Astrocyte (in vitro differentiated cells and primary cell): ENCODE data around the gene ID1.

Source experiments
- EZH2 ChIP-seq: IDR thresholded peaks from 2 replicates; pipeline ENCODE4 v1.6.1; 2012; ENCODE audit warnings: mild to moderate bottlenecking, low read length, inconsistent platforms; ENCODE audit not compliant: insufficient read depth
- TF ChIP-seq, protein P1 (sequence below): IDR thresholded peaks from 2 replicates; pipeline ENCODE4 v1.5.1; 2011; ENCODE audit warnings: low read depth, mild to moderate bottlenecking, inconsistent platforms, low read length, moderate library complexity; ENCODE audit not compliant: insufficient read depth

DNA sequence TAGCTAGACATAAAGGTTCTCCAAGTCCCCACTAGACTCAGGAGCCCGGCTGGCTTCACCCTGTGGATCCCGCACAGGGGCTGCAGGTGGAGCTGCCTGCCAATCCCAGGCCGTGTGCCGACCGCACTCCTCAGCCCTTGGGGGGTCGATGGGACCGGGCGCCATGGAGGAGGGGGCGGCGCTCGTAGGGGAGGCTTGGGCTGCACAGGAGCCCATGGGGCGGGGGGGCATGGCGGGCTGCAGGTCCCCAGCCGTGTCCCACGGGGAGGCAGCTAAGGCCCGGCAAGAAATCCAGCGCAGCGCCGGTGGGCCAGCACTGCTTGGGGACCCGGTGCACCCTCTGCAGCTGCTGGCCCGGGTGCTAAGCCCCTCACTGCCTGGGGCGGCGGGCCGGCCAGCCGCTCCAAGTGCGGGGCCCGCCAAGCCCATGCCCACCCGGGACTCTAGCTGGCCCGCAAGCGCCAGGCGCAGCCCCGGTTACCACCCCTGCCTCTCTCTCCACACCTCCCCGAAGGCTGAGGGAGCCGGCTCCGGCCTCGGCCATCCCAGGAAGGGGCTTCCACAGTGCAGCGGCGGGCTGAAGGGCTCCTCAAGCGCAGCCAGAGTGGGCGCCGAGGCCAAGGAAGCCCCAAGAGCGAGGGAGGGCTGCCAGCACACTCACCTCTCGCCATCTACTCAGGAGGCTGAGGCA is 26.5 kb upstream of the ID1 start:
- TF ChIP-seq EZH2 = no peak
- TF ChIP-seq, protein P1, sequence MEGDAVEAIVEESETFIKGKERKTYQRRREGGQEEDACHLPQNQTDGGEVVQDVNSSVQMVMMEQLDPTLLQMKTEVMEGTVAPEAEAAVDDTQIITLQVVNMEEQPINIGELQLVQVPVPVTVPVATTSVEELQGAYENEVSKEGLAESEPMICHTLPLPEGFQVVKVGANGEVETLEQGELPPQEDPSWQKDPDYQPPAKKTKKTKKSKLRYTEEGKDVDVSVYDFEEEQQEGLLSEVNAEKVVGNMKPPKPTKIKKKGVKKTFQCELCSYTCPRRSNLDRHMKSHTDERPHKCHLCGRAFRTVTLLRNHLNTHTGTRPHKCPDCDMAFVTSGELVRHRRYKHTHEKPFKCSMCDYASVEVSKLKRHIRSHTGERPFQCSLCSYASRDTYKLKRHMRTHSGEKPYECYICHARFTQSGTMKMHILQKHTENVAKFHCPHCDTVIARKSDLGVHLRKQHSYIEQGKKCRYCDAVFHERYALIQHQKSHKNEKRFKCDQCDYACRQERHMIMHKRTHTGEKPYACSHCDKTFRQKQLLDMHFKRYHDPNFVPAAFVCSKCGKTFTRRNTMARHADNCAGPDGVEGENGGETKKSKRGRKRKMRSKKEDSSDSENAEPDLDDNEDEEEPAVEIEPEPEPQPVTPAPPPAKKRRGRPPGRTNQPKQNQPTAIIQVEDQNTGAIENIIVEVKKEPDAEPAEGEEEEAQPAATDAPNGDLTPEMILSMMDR = no peak
